Suprapubic skin (tissue), 4 donors: ENCODE measurements around the gene CHRM1.

Source experiments
- CTCF ChIP-seq, 2 donors: fragments of 200-600 bp in 1 of 2; fragments of 450-650 bp in 1 of 2; sonication (generic) in 1 of 2; IDR thresholded peaks; one replicate each; pipeline ENCODE4 v1.5.1; 2016 to 2019; ENCODE audit warnings: antibody characterized with exemption in 2 of 2, mild to moderate bottlenecking in 1 of 2, moderate library complexity in 1 of 2
- POLR2A ChIP-seq, 2 donors: fragments of 450-650 bp; IDR thresholded peaks; one replicate each; pipeline ENCODE4 v1.6.1; 2017; ENCODE audit warnings: antibody characterized with exemption in 2 of 2, mild to moderate bottlenecking in 2 of 2, moderate library complexity in 2 of 2
- POLR2AphosphoS5 ChIP-seq, 3 donors: sonication (generic); formaldehyde crosslinking; IDR thresholded peaks; one replicate each; pipeline ENCODE4 v1.6.1; 2017; ENCODE audit warnings: antibody characterized with exemption in 3 of 3

GRCh38 chr11:62926680-62927455 lies 5.7 kb upstream of the CHRM1 start:
- TF ChIP-seq CTCF (IDR thresholded peaks at IDR 0.05) (no peak), POLR2AphosphoS5 (IDR thresholded peaks at IDR 0.05) (no peak), POLR2A (IDR thresholded peaks at IDR 0.05) (no peak)
